H9 (cell line): ENCODE results near the gene TSPYL2. TPM values are rescaled to one million over a fixed set of nuclear protein-coding genes. Genes with fewer than 3 reads are reported as not detected.

ENCODE experiments used
- DNase-seq: peaks from one replicate; pipeline ENCODE4 v3.0.0-alpha.2; 2017
- H2AFZ ChIP-seq: one replicate; pipeline ENCODE4 v1.6.1; 2013; ENCODE audit warnings: mild to moderate bottlenecking, low read length, control low read depth, moderate library complexity
- H2AK5ac ChIP-seq: 2 replicates; pipeline ENCODE4 v1.6.1; 2013; ENCODE audit warnings: low read length, control low read depth, mixed read lengths; ENCODE audit not compliant: insufficient read length
- H2BK120ac ChIP-seq: one replicate; pipeline ENCODE4 v1.6.1; 2013; ENCODE audit warnings: low read depth, mild to moderate bottlenecking, low read length, control low read depth, inconsistent platforms; ENCODE audit not compliant: poor library complexity, severe bottlenecking
- H2BK12ac ChIP-seq: 2 replicates; pipeline ENCODE4 v1.6.1; 2013; ENCODE audit warnings: low read length, control low read depth, mixed read lengths, low read depth; ENCODE audit not compliant: insufficient read length
- H2BK15ac ChIP-seq: 2 replicates; pipeline ENCODE4 v1.6.1; 2013; ENCODE audit warnings: low read depth, low read length, control low read depth
- H2BK20ac ChIP-seq: one replicate; pipeline ENCODE4 v1.6.1; 2013; ENCODE audit warnings: low read depth, mild to moderate bottlenecking, low read length, control low read depth, inconsistent platforms; ENCODE audit not compliant: poor library complexity, severe bottlenecking
- H2BK5ac ChIP-seq: 2 replicates; pipeline ENCODE4 v1.6.1; 2013; ENCODE audit warnings: low read length, control low read depth, mixed read lengths; ENCODE audit not compliant: insufficient read length
- H3K14ac ChIP-seq: 2 replicates; pipeline ENCODE4 v1.6.1; 2013; ENCODE audit warnings: low read length, control low read depth; ENCODE audit not compliant: insufficient read depth
- H3K18ac ChIP-seq: 2 replicates; pipeline ENCODE4 v1.6.1; 2013; ENCODE audit warnings: low read depth, mild to moderate bottlenecking, mixed read lengths, low read length, control low read depth; ENCODE audit not compliant: insufficient read length
- H3K23ac ChIP-seq: 2 replicates; pipeline ENCODE4 v1.6.1; 2013; ENCODE audit warnings: low read length, control low read depth, mixed read lengths, low read depth; ENCODE audit not compliant: insufficient read length
- H3K23me2 ChIP-seq: 2 replicates; pipeline ENCODE4 v1.6.1; 2013; ENCODE audit warnings: low read depth, mild to moderate bottlenecking, mixed read lengths, low read length, control low read depth; ENCODE audit not compliant: insufficient read length, poor library complexity, severe bottlenecking
- H3K27ac ChIP-seq: 2 replicates; pipeline ENCODE4 v1.5.1; 2013; ENCODE audit warnings: low read length, control low read depth, mixed read lengths, low read depth; ENCODE audit not compliant: insufficient read length
- H3K27me3 ChIP-seq: 2 replicates; pipeline ENCODE4 v1.6.1; 2013; ENCODE audit warnings: low read length, control low read depth, inconsistent platforms; ENCODE audit not compliant: insufficient read depth
- H3K4ac ChIP-seq: 2 replicates; pipeline ENCODE4 v1.6.1; 2013; ENCODE audit warnings: low read depth, mild to moderate bottlenecking, control low read depth, inconsistent platforms, low read length, moderate library complexity
- H3K4me1 ChIP-seq: 2 replicates; pipeline ENCODE4 v1.6.1; 2013; ENCODE audit warnings: low read length, control low read depth, inconsistent platforms; ENCODE audit not compliant: insufficient read depth
- H3K4me2 ChIP-seq: 2 replicates; pipeline ENCODE4 v1.6.1; 2013; ENCODE audit warnings: low read length, control low read depth, mixed read lengths; ENCODE audit not compliant: insufficient read length, insufficient read depth
- H3K56ac ChIP-seq: 2 replicates; pipeline ENCODE4 v1.6.1; 2013; ENCODE audit warnings: low read depth, mild to moderate bottlenecking, mixed read lengths, low read length, control low read depth; ENCODE audit not compliant: insufficient read length
- H3K79me1 ChIP-seq: 2 replicates; pipeline ENCODE4 v1.6.1; 2013; ENCODE audit warnings: low read depth, mild to moderate bottlenecking, moderate library complexity, low read length, control low read depth, inconsistent platforms; ENCODE audit not compliant: insufficient read depth, poor library complexity, severe bottlenecking
- H3K79me2 ChIP-seq: 2 replicates; pipeline ENCODE4 v1.6.1; 2013; ENCODE audit warnings: low read length, control low read depth, inconsistent platforms; ENCODE audit not compliant: insufficient read depth
- H3K9ac ChIP-seq: 2 replicates; pipeline ENCODE4 v1.6.1; 2013; ENCODE audit warnings: low read length, control low read depth, mixed read lengths; ENCODE audit not compliant: insufficient read length; ENCODE audit errors: extremely low read depth
- H3K9me3 ChIP-seq: one replicate; pipeline ENCODE4 v1.6.1; 2013; ENCODE audit warnings: low read depth, low read length, inconsistent platforms; ENCODE audit not compliant: control insufficient read depth
- H3T11ph ChIP-seq: one replicate; pipeline ENCODE4 v1.6.1; 2013; ENCODE audit warnings: mild to moderate bottlenecking, low read length, control low read depth, inconsistent platforms
- H4K20me1 ChIP-seq: one replicate; pipeline ENCODE4 v1.6.1; 2013; ENCODE audit not compliant: control insufficient read depth, insufficient read length, insufficient read depth
- H4K5ac ChIP-seq: 2 replicates; pipeline ENCODE4 v1.6.1; 2013; ENCODE audit warnings: low read depth, mild to moderate bottlenecking, mixed read lengths, low read length, control low read depth; ENCODE audit not compliant: insufficient read length
- H4K8ac ChIP-seq: replicated peaks from 2 replicates; pipeline ENCODE4 v1.6.1; 2013; ENCODE audit warnings: low read length, control low read depth, mixed read lengths, low read depth; ENCODE audit not compliant: insufficient read length
- H4K91ac ChIP-seq: 2 replicates; pipeline ENCODE4 v1.6.1; 2013; ENCODE audit warnings: low read depth, mild to moderate bottlenecking, moderate library complexity, mixed read lengths, low read length, control low read depth; ENCODE audit not compliant: insufficient read length
- H3K27ac Mint-ChIP-seq, 3 experiments: 2 replicates in 2 of 3; 3 replicates in 1 of 3; pipeline ENCODE4 v1.8.0; 2020 to 2021; ENCODE audit warnings: mixed read lengths in 3 of 3, mild to moderate bottlenecking in 1 of 3, moderate library complexity in 1 of 3
- H3K27me3 Mint-ChIP-seq: 2 replicates; pipeline ENCODE4 v1.8.0; 2021; ENCODE audit warnings: low read depth, mild to moderate bottlenecking, moderate library complexity, mixed read lengths
- H3K36me3 Mint-ChIP-seq, 3 experiments: 2 replicates in 2 of 3; 3 replicates in 1 of 3; pipeline ENCODE4 v1.8.0; 2020 to 2021; ENCODE audit warnings: low read depth in 3 of 3, mixed read lengths in 3 of 3; ENCODE audit not compliant: insufficient read depth in 1 of 3
- H3K4me1 Mint-ChIP-seq, 2 experiments: 2 replicates each; pipeline ENCODE4 v1.8.0; 2020; ENCODE audit warnings: mixed read lengths in 2 of 2
- H3K4me3 Mint-ChIP-seq, 2 experiments: 2 replicates in 1 of 2; 3 replicates in 1 of 2; pipeline ENCODE4 v1.8.0; 2020 to 2021; ENCODE audit warnings: mild to moderate bottlenecking in 2 of 2, mixed read lengths in 2 of 2, moderate library complexity in 1 of 2
- H3K9me3 Mint-ChIP-seq, 2 experiments: 2 replicates in 1 of 2; 3 replicates in 1 of 2; pipeline ENCODE4 v1.8.0; 2020; ENCODE audit warnings: mild to moderate bottlenecking in 2 of 2, mixed read lengths in 2 of 2, moderate library complexity in 1 of 2
- WGBS: extraction: QIAGEN DNeasy Blood & Tissue Kit; methylation state at CpG from one replicate; pipeline ENCODE4 v1.1.7; 2013; ENCODE audit warnings: missing lambda C conversion rate, low lambda C conversion rate, mixed read lengths; ENCODE audit not compliant: insufficient read length; ENCODE audit errors: extremely low coverage; 5-methylcytosine and 5-hydroxymethylcytosine counted together
- total RNA-seq: library from RNA; stranded (reverse); gene quantifications from 2 replicates; pipeline ENCODE4 v1.2.1, GENCODE V29; 2021
- TF ChIP-seq, protein P1 (sequence below): fragments of 200-600 bp; sonication (generic); conservative IDR thresholded peaks from 3 replicates; pipeline ENCODE4 v1.8.0; 2021; ENCODE audit warnings: antibody characterized with exemption, mild to moderate bottlenecking

TSPYL2 gene
- total RNA-seq, 1 experiment from 2014 or later = 24.6 TPM

GRCh38 chrX:53065104-53065503 is 17.1 kb upstream of the TSPYL2 start:
- Histone ChIP-seq H3K4ac (no peak overlapping the region), H3K27me3 (no peaks in the 10 kb centered on the region), H3T11ph (no peak overlapping the region), H3K23me2 (no peaks in the 10 kb centered on the region), H3K79me1 (no peaks in the 10 kb centered on the region), H3K18ac (no peak overlapping the region), H2BK5ac (no peak overlapping the region), H3K4me2 (no peak overlapping the region), H3K23ac (no peak overlapping the region), H2AFZ (no peak overlapping the region), H2BK15ac (no peak overlapping the region), H3K4me1 (no peaks in the 10 kb centered on the region), H3K9me3 (peaks cover 34% of the 10 kb centered on the region), H2BK120ac (no peak overlapping the region), H3K27ac (no peak overlapping the region), H3K56ac (no peak overlapping the region), H4K20me1 (no peaks in the 10 kb centered on the region), H2BK12ac (no peak overlapping the region), H4K5ac (no peak overlapping the region), H3K9ac (no peak overlapping the region), H3K14ac (no peak overlapping the region), H2AK5ac (no peak overlapping the region), H4K91ac (no peak overlapping the region), H3K79me2 (no peaks in the 10 kb centered on the region), H4K8ac (no peak overlapping the region), H2BK20ac (no peak overlapping the region)
- WGBS = no CpG with 5 or more reads among the region's 1 CpG
- H3K4me3 Mint-ChIP-seq = no peak overlapping the region
- TF ChIP-seq, protein P1, sequence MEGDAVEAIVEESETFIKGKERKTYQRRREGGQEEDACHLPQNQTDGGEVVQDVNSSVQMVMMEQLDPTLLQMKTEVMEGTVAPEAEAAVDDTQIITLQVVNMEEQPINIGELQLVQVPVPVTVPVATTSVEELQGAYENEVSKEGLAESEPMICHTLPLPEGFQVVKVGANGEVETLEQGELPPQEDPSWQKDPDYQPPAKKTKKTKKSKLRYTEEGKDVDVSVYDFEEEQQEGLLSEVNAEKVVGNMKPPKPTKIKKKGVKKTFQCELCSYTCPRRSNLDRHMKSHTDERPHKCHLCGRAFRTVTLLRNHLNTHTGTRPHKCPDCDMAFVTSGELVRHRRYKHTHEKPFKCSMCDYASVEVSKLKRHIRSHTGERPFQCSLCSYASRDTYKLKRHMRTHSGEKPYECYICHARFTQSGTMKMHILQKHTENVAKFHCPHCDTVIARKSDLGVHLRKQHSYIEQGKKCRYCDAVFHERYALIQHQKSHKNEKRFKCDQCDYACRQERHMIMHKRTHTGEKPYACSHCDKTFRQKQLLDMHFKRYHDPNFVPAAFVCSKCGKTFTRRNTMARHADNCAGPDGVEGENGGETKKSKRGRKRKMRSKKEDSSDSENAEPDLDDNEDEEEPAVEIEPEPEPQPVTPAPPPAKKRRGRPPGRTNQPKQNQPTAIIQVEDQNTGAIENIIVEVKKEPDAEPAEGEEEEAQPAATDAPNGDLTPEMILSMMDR = no peak
- H3K4me1 Mint-ChIP-seq = no peaks in the 10 kb centered on the region
- peaks cover 0 to 15% (median 9%) of the 10 kb centered on the region in 3 experiments; a peak in 4 of 7 replicates for H3K36me3 Mint-ChIP-seq
- H3K9me3 Mint-ChIP-seq = peaks cover 67 to 70% of the 10 kb centered on the region in 2 experiments
- no peak overlapping the region for H3K27ac Mint-ChIP-seq
- no peak for DNase-seq
- no peaks in the 10 kb centered on the region for H3K27me3 Mint-ChIP-seq
